ENCODE results near the gene ARHGAP26.
"Not testable (repeated sequence)": the region's sequence is repeated elsewhere in the genome, so short reads cannot be mapped to it uniquely, and the experiment has no call there.

The ARHGAP26 gene

DNA sequence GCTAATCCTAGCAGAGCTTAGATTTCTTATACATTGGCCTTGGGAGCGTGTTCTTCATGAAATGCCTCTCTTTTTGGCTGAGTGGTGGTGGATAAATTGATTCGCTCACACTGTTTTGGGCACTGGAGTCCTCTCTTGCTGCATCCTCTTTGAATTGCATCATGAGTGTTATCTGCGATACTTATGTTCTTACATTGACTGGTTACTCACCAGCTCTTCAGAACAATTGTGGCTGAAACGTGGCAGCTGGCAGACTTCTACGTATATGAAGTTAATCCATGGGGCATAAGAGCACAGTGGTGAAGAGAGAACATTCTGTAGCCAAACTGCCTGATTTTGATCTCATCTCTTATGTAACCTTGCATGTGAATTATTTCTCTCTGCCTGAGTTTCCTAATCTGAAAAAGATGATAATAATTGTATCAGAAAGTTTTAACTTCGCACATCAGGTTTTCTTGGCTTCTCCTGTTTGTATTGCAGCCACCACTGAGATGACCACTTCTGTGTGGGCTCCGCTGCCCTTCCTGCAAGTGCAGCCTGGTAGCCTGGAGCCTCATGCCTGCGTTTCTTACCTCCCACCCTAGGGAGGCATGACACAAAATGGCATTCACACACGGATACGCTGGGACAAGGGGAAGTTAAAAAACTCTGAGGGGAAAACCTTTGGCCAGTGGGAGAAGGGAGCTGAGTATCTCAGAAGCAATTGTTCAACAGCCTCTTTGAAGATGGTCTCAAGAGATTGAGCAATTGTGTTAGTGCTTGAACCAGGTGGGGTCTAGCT lies 295.2 kb downstream of the ARHGAP26 start:
- no peak for DNase-seq (ENCODE audit: low spot score)

GRCh38 chr5:143065996-143066522 lies 295.9 kb downstream of the ARHGAP26 start:
- DNase-seq (ENCODE audit: low spot score) = no peak

DNA sequence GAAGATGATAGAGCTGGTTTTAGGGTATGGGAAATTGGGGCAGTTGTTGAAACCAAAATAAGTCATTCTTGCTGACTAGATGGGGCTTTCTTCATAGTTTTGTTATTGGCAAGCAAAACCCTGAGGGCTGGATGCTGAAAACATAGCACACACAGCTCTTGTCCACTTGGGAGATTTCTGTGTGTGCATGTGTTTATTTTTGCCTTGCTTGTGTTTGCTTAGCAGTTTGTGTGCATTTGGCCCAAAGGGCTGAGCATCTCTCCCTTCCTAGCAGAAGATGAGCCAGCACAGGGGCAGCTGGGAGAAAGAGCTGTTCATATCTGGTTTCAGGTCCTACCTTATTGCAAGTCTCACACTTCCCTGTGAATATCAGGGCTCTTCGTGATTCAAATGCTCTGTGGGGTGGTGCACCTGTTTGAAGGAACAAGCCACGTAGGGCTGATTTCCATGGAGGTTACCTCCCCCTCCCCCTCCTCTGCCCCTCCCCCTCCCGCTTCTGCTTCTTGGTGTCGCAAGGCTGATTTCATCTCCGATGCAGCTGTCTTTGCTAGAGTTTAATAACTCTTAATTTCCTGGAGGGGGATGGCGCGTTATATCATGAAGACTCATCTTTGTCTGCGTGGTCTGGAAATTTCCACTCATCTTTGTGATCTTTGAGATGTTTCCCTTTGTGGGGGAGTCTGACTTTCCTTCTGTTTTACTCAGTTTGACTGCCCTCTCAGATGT lies 296.5 kb downstream of the ARHGAP26 start:
- no peak for DNase-seq (ENCODE audit: low spot score)

DNA sequence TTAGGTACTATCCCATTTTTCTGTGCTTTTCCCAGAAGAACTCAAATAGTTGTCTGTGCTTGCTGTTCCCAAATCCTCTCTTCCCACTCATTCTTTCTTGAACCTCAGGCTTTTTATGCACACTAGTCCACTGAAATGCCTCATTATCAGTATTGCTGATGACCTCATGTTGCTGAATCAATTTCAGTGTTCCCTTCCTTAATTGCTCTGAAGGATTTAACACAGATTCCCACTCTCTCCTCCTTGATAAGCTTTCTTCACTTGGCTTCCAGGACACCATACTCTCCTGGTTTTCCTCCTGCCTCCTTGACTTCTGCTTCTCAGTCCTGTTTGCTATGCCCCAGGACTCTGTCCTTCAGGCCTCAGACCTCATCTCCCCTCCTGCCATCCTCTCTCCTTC lies 298.5 kb downstream of the ARHGAP26 start:
- DNase-seq (ENCODE audit: low spot score) = no peak

- no peak for DNase-seq (ENCODE audit: low spot score)
Observed at GRCh38 chr5:143071927-143072326, 301.8 kb downstream of the ARHGAP26 start.

- DNase-seq (ENCODE audit: low spot score) = no peak
Observed at GRCh38 chr5:143072734-143073133, 302.6 kb downstream of the ARHGAP26 start.

DNA sequence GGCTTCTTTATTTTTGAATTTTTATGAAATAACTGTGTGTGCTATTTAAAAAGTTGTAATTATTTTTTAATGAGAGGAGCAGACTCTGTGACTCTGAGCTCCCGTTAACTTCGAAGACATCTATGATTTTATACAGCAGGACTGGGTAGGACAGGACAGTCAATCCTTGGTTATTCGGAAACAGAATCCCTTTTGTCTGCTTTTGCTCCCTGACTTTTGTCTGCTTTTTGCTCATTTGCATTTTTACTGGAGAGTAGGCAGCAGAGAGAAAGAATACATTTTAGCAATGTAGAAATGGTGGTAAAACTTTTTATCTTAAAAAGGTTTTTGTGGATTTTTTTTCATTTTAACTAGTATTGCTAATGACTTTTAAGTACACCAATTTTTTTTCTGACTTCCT lies 303.6 kb downstream of the ARHGAP26 start:
- no peak for DNase-seq (ENCODE audit: low spot score)

DNA sequence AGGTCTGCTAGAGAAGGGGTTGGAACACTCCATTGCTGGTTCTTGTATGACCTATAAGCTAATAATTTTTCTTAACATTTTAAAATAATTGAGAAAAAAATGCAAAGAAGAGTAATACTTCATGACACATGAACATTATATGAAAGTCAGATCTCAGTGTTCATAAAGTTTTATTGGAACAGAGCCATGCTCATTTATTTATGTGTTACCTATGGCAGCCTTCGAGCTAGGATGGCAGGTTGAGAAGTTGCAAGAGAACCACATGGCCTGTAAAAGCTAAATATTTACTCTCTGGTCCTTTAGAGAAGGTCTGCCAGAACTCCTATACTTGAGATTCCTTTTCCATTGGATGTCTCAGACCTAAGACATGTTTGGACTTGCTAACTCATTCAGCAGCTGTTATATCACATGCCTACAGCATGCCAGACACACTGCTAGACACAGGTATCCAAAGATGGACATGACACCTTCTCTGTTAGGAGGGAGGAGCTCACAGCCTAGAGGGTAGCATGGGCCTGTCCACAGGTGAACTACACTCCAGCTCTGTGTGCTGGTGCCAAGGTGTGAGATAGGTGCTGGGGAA lies 304.3 kb downstream of the ARHGAP26 start:
- DNase-seq (ENCODE audit: low spot score) = no peak

DNA sequence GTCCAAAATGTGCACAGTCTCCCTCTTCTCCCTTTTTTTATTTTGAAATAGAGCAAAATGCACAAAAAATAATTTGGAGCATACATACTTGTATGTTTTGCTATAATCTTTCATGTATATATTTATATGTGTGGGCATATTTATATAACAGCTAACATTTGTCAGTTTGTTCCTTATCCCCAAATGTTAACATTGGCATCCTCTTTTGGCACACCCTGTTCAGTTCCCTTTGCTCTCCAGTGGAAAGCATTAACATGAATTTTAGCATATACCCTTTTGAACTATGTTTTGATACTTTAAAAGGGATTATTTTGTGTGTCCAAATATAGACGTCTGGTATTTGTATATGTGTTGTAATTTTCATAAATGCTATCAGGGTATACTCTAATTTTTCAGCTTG lies 306.2 kb downstream of the ARHGAP26 start:
- DNase-seq (ENCODE audit: low spot score) = no peak

DNA sequence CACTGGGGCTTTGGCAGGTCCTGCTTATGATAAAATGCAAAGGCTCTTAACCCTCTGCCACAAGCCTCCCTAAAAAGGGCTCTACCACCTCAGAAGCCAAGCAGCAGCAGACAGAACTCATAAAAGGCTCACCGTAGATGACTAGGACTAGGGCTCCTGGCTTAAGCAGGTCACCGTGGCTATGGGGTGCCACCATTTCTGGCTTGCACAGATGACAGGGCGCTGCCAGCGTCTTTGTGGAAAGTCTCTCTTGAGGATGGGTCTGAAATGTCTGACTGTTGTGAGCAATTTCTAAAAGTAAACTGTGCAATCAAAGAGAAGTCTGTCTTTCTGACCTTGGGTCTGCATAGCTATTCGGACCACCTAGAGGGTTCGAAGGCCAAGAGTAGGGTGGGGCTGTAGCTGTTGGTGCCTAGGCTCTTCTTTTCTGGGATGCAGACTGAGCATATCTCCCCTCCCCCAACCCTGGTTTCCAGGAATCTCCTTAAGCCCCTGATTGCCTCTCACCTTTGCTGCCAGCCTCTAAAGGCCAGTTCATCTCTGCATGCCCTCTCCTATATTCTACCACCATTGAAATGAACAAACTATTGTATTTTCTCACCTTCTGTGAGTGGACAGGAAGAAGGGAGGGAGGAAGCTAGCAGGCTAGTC lies 307.4 kb downstream of the ARHGAP26 start:
- no peak for DNase-seq (ENCODE audit: low spot score)

GRCh38 chr5:143078313-143078712 lies 308.1 kb downstream of the ARHGAP26 start:
- no peak for DNase-seq (ENCODE audit: low spot score)

GRCh38 chr5:143078971-143079370 lies 308.8 kb downstream of the ARHGAP26 start:
- DNase-seq (ENCODE audit: low spot score) = no peak

DNA sequence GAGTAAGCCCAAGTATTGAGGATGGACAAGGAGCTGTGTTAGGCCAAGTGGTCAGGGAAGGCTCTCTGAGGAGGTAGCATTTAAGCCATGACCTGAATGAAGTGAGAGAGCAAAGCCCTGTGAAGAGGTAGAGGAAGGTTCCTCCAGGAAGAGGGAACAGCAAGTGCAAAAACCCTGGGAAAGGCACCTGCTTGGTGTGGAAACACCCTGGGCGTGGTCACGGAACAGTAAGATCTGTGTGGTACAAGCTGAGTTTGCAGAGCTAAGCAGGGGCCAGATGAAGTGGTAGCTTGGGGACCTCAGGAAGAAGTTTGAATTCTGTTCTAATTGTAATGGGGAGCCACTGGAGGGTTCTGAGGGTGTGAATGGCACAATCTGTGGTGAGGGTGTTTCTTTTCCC lies 310.2 kb downstream of the ARHGAP26 start:
- DNase-seq (ENCODE audit: low spot score) = no peak

DNA sequence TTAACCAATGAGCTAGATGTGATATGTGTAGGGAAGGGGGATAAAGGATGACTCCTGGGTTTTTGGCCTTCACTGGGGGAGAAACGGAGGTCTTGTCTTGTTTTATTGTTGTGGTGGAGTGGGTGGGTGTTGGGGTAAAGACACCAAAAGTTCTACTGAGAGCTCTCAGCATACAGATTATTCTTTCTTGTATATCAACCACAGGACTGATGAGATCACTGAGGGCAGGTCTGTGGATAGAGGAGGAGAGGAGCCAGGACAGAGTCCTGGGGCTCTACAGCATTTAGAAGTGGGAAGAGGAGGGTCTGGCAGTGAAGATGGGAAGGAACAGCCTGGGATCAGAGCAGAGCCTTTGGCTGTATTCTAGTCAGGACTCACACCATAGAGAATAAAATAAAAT lies 310.8 kb downstream of the ARHGAP26 start:
- no peak for DNase-seq (ENCODE audit: low spot score)

DNA sequence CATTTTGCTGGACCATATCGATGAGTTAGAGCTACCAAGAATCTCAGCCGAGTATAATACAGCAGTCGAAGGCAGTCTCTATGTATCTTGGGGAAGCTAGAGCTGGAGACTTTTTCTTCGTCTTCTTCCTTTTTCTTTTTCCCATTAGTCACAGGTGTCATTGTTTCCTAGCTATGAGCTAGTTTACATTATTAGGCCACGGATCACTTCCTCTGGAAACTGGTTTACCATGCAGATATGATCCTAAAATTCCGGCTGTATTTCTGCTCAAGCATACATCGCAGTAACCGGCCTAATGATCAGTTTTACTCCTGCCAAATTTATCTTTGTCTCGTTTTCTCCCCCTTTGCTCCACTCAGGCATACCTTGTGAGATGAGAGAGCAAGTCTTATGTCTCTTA lies 312.8 kb downstream of the ARHGAP26 start:
- no peak for DNase-seq (ENCODE audit: low spot score)

- no peak for DNase-seq (ENCODE audit: low spot score)
Observed at GRCh38 chr5:143084407-143084806, 314.2 kb downstream of the ARHGAP26 start.

DNA sequence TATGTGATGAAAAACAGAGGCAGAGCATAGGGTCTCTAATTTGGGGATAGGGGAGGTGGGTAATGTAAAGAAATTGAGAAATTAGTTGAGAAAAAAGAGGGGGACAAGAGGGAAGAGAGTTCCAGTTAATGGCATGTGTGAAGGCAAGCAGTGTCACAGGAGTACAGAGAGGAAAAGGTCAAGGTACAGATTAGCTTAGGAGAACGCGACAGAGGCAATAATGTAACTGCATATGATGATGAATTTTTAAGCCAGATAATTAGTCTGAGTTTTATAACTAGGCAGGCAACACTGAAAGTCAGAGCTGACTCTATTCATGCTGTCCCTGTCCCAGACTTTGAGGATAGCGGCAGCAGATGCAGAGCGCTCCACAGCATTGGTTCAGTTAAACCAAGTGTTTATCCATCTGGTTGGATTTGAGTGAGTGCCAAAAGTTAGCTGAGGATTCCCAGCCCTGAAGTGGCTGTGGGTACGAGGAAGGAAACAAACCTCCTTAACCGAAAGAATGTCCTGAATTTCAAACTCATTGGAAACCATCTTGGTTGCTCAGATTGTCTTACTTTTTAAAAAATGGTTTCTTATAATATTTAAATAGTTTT lies 315.2 kb downstream of the ARHGAP26 start:
- DNase-seq (ENCODE audit: low spot score) = no peak

- no peak for DNase-seq (ENCODE audit: low spot score)
Observed at GRCh38 chr5:143086546-143086907, 316.4 kb downstream of the ARHGAP26 start.

- DNase-seq (ENCODE audit: low spot score) = no peak
Observed at GRCh38 chr5:143086908-143087637, 316.9 kb downstream of the ARHGAP26 start.

DNA sequence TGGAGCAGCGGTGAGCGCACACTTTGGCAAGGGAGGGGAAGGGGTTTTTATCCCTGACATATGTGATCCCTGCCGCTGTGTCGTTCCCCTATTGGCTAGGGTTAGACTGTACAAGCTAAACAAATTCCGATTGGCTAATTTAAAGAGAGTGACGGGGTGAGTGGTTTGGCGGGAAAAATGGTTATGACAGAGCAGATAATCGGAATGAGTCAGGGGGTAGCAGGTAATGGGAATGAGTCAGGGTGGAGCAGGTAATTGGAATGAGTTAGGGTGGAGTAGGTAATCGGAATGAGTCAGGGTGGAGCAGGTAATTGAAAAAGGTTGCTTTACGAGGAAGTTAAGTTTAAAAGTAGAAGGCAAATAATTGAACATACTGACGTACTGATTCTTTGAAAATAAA lies 318.5 kb downstream of the ARHGAP26 start:
- not testable (repeated sequence) for DNase-seq (ENCODE audit: low spot score)

DNA sequence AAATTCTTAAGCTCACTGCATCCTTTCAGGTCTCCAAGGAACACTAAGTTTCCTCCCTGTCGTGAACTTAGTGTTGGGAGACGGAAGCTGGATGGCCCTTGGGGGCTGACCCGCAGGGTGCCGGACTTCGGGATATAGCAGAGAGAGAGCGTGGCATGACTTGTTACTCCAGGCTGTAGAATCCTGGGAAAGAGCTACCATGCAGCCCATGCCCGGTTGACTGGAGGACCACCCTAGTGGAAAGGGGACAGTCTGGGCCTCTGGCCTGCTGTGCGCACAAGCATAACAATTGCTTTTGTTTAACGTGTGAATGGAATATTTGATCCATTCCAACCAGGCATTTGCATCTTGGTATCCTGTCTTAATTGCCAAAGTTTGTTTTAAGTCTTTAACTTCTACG lies 319.9 kb downstream of the ARHGAP26 start:
- not testable (repeated sequence) for DNase-seq (ENCODE audit: low spot score)

Measured in HuH-7 (cell line).